ENCODE measurements around the gene SGO2.

DNA sequence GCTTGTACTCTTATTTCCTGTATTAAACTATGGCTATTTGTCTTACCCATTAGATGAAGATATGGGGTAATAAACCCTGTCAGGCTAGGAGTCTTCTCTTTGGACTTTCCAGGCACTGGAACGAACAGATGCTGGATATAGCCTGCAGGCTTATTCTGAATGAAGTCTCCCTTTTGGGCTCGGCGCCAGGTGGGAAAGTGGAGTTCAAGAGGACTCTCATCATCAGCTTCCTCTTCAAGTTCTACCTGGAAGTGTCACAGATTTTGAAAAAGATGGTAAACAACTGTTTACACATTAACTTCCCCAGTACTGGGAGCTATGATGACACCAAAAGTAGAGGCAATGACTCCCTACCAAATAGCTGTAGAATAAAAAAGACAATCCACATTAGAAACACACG, 87.7 kb downstream of the SGO2 start:
- TF ChIP-seq POLR2A (IDR thresholded peaks at IDR 0.05) = no peak
- TF ChIP-seq, protein P1, sequence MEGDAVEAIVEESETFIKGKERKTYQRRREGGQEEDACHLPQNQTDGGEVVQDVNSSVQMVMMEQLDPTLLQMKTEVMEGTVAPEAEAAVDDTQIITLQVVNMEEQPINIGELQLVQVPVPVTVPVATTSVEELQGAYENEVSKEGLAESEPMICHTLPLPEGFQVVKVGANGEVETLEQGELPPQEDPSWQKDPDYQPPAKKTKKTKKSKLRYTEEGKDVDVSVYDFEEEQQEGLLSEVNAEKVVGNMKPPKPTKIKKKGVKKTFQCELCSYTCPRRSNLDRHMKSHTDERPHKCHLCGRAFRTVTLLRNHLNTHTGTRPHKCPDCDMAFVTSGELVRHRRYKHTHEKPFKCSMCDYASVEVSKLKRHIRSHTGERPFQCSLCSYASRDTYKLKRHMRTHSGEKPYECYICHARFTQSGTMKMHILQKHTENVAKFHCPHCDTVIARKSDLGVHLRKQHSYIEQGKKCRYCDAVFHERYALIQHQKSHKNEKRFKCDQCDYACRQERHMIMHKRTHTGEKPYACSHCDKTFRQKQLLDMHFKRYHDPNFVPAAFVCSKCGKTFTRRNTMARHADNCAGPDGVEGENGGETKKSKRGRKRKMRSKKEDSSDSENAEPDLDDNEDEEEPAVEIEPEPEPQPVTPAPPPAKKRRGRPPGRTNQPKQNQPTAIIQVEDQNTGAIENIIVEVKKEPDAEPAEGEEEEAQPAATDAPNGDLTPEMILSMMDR (IDR thresholded peaks at IDR 0.05) = no peak
